IPS-NIHi11 (cell line): ENCODE results near the gene PTPRM.
A peak's percentile ranks its signal among the peaks of the same experiment; 100 is the strongest.

ENCODE experiments used
- DNase-seq: peaks from one replicate; pipeline ENCODE4 v3.0.0; 2012; ENCODE audit warnings: mixed read lengths, low spot score

PTPRM gene

DNA sequence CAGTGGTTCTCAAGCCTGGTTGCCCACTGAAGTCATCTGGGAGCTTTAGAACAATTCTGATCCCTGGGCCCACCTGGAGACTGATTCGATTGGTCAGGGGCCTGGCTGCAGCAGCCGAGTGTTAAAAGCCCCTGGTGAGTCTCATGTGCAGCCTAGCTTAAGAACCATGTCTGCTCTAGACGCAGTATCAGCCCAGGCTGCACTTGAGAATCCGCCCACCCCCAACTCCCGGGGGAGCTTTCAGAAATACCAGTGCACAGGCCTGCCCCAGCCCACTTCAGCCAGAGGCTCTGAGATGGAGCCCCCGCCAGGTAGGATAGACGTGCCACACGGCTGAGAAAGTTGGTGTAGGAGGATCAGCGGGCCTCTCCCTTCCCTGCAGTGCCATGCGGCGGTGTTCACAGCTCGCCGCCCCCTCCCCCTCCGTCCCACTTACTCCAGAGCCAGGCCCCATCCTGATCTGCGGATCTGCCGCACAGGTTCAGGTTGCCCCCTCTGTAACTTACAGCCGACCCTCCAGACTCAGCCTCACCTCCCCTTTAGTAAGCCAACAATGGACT, 833.2 kb downstream of the PTPRM start:
- DNase-seq = no peak

DNA sequence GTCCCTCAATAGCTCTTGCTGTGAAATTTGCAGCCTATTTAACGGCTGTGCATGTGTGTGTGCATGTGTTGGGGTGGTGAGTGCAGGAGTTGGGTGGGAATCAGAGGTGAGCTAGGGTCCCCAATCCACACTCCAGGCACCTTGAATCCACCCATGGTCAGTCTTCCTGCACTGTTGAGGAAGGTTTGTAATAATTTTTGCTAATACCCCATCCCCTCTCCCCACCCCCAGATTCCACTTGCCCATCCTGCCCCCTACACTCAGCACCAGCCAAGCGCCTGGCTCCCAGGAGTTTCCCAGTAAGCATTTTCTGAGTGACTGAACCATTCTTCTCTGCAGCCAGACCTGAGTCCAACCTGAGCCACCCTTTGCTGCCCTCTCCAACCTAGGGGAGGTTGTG, 833.7 kb downstream of the PTPRM start:
- DNase-seq = no peak

DNA sequence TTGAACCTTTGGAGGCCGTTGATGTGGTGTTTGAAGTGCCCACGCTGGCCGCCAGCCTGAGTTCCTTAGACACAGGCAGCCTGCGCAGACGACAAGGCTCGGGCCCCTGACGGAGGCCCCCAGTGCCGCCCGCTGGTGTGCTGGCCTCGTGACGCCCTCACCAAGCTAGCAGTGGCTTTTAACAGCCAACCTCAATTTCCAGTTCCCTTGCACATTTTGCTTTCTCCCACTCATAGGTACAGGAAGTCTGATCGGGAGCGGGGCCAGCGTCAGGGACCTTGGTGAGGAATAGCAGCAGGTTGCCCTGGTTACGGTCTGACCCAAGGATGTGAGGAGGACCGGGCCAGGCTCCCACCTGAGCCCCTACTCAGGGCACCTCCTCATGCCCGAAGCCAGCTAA, 834.5 kb downstream of the PTPRM start:
- DNase-seq = no peak

DNA sequence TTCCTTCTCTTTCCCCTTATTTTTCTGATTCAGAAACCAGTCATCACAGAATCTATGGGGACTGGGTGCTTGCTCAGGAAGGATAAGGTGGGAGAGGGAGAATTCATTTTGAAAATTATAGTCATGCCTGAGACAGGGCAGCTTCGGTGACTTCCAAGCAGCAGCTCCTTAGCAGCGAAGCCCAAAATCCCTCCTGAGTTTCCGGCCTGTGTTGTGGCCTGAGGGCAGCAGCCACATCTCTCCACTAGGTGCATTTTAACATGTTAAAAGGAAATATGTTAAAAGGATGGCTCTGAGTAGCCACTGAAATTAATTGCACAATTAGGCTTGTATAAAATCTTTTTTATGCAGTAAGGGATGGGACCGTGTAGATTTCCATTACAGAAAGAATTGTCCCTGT, 835.1 kb downstream of the PTPRM start:
- DNase-seq = peak; percentile 48

DNA sequence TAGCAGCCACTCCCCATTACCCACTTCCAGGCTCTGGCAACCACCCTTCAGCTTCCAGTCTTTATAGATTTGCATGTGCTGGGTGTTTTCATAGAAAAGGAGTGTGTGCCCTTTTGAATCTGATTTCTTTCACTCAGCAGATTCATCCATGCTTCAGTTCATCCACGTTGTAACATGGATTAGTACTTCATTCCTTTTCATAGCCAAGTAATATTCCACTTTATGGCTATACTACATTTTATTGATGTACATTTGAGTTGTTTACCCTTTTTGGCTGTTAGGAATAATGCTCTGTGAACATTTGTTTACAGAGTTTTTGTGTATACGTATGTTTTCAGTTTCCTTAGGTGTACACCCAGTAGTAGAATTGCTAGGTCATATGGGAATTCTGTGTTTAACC, 836.6 kb downstream of the PTPRM start:
- DNase-seq = no peak

DNA sequence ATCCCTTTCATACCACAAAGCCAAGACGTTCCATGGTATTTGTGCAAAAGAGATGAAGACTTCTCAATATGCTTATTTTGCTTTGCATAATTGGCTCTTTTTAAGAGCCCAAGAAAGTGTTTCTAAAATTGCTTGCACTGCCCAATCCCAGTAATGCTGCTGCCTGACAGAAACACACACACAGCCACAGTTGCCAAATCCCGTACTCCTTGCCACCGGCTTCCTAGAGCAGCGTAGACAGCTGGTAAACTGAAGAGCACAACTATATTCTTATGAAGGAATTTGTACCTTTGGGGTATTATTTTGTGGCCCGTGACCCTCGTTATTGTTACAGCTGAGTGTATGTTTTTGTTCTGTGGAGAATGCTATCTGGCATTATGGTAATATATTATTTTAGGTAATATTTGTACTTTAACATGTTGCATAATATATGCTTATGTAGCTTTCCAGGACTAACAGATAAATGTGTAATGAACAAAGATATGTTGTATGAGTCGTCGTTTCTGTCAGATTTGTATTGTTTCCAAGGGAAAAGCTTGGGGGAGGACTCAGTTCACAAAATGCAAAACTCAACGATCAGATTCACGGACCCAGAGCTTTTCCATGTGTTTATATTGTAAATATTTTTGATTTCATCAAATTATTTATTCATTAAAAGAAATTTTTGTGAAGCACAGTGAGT, 839.2 kb downstream of the PTPRM start:
- DNase-seq = no peak

DNA sequence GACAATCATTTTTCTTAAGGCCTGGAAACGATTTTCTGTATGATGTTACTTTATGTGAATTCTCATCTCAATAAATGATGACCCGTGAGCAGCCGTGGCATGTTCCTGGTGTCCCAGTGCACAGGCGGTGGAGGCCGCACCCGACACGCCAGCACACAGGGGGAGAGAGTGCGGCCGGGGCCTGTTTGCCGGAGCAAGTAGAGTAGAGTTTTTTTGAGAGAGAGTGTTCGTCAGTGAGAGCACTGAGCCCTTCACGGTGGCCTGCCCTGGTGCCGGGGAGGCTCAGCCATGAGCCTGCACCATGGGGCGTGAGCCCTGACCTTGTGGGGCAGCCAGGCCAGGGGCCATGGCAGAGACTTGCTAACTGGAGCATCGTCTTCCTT, 839.7 kb downstream of the PTPRM start:
- no peak for DNase-seq

DNA sequence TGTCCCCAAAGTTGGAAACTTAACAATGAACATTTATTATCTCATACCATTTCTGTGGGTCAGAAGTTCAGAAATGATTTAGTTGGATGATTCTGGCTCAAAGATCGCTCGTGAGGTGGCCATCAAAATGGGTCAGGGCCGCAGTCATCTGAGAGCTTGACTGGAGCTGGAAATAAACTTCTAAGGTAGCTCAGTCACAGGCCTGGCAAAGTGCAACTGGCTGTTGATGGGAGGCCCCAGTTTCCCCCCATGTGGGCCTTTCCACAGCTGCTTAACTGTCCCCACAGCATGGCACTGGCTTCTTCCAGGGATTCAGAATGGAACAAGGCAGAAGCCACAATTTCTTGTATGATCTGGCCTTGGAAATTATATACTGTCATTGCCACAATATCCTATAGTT, 842.0 kb downstream of the PTPRM start:
- no peak for DNase-seq

DNA sequence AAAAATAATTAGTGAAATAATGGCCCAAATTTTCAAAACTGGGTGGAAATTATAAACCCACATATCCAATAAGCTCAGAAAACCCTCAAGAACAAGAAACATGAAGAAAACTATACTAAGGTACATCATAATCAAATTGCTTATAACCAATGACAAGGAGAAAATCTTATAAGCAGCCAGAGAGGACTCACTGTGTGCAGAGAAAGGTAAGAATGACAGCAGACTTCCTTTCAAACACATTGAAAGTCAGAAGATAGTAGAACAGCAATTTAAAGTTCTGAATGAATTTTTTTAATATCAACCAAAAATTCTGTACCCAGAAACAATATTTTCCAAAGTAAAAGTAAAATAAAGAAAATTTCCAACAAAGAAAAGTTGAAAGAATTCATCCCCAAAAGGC, 844.4 kb downstream of the PTPRM start:
- no peak for DNase-seq

DNA sequence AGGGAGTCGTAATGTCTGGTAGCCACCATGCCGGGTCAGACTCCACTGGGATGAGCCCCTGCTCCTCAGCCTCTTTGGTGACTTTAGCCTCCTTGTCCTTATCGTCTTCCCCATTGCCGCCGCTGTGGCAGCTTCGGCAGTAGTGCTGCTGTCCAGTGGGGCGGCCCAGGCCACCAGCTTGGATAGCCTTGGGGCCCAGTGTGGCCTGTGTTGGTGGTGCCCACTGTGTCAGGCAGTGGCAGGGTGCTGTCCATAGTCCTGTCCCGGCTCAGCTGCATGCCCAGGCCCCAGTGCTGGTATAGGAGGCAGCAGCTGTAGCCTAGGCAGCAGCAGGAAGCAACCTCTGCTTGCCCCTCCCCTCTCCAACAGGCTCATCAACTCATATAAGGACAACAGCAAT, 845.0 kb downstream of the PTPRM start:
- DNase-seq = no peak

DNA sequence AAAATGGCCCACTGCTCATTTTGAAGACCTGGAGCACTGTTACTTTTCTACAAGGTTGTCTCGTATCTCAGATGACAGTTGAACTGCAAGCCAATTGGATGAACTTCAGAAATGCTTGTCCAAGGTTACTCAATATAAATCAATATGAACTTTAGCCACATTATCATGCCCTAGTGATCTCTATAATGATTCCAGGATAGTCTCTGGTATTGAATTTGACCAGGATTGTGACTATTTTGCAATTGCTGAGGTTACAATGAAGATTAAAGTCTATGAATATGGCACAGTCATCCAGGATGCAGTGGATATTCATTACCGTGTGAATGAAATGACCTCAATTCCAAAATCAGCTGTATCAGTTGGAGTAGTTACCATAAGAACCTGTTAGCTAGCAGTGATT, 846.1 kb downstream of the PTPRM start:
- no peak for DNase-seq

DNA sequence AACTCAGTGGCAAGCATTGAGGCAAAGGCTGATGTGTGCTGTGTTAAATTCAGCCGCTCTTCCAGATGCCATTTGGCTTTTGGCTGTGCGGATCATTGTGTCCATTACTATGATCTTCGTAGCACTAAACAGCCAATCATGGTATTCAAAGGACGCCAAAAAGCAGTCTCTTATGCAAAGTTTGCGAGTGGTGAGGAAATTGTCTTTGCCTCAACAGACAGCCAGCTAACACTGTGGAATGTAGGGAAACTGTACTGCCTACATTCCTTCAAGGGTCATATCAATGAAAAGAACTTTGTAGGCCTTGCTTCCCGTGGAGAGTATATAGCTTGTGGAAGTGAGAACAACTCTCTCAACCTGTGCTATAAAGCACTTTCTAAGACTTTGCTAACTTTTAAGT, 846.6 kb downstream of the PTPRM start:
- DNase-seq = no peak

DNA sequence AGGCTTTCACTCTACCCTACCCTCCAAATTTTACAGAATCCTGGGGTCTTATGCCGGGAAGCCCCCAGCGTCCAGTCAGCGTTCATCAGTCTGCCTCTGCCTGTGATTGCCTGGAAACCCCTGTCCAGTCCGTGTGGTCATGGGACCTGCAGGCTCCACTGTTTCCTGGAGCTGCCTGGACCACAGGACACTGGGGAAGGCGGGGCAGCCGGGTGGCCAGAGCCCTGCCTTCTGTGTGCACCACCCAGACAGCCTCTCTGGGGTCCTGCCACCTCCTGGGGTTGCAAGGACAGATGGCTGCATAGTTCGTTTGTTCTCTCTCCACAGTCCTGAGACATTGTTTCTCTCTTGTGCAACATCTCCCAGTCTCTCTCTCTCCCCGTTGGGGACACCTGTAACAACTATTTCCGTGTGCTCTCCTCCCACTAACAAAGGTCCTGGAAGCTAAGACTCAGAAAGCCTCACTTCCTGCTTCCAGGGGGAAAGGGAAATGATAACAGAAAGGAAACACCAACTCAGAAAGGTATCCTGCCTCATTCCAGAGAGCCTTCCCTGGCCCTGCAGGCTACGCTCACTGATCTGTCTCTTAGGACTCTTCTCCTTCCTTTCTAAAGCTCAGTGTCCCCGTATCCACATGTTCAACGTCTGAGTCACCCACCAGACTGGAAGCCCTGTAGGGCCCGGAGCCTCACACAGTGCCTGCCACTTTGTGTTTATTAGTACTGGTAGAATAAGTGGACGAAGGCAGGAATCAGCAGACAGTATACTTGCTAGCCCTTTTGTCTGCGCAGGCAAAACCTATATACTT, 849.3 kb downstream of the PTPRM start:
- no peak for DNase-seq

DNA sequence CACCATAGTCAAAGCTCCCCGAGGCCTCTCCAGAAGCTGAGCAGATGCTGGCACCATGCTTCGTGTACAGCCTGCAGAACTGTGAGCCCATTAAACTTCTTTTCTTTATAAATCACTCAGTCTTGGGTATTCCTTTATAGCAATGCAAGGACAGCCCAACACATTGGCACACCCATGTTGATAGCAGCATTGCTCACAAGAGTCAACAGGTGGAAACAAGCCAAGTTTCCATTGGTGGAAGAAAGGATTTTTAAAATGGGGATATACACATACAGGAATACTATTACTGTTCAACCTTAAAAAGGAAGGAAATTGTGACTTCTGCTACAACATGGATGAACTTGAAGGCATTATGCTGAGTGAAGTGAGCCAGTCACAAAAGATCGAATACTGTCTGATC, 855.3 kb downstream of the PTPRM start:
- no peak for DNase-seq

DNA sequence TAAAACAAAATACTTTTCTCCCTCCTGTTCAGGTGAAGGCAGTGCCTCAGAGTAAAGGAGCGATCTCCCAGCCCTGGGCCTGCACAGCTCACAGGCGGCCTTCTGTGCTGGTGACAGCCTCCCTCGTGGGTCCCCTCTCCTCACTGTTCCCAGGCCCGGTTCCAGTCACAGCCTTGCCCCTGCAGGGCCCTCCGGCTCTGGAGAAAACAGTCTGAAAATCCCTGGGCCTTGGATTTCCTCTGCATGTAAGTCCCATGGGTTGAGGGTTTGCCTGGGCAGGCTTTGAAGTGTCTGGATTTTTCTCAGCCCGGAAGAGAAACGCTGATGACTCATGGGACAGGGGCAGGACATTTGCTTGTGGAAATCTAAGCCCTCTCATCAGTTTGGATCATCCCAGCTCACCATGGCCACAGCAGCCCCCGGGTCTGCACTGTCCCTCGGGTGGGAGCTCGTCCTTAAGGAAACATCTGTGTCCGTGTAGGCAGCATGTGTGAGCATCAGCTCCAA, 856.0 kb downstream of the PTPRM start:
- DNase-seq = no peak

DNA sequence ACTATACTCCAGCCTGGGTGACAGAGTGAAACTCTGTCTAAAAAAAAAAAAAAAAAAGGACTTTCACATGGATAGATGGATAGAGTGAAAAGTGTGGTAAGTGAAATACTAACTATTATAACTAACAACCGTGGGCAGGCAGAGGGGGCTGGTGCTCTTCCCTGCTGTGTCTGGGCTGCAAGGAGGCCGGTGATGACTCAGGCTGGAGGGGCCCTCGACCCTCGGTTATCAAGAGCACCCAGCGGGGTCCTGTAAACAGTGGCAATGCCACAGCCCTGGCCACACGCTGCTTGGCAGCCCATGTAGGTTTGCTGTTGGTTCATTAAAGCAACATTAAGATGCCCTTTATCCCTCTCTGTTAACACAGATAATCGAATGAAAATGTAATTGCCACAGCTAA, 857.4 kb downstream of the PTPRM start:
- no peak for DNase-seq

DNA sequence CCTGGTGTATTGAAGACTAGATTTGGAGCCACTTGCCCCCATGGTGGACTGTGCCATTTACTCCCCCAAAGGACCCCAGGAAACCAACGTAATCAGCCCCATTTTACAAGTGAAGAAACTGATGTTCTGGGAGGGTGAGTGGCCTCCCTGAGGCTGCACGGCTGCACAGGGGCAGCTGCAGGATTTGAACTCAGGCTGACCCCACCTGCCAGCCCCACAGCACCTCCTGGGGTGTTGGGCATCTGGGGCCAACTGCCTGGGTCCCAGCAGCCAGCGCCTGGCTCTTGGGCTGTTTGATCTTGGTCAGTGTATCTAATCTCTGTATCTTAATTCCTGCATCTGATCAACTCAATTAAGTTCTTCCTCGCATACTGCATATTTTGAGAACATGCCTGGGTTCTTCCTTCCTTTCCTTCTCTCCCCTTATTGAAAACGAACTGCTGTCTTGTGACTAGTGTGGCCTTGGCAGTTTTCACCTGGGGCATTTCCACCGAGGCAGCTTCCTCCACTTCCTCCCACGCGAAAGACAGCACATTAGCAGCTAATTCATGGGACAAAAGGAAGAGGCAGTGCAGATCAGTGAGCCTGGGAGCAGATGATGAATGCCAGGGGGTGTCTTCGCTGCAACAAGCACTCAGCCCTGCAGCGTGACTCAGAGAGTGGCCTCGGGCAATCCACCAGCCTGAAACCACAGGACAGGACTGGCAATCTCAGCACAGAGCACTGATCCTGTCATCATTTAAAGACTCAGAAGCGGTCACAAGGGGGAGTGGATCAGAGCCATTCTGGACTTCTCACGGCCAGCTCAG, 858.0 kb downstream of the PTPRM start:
- no peak for DNase-seq

DNA sequence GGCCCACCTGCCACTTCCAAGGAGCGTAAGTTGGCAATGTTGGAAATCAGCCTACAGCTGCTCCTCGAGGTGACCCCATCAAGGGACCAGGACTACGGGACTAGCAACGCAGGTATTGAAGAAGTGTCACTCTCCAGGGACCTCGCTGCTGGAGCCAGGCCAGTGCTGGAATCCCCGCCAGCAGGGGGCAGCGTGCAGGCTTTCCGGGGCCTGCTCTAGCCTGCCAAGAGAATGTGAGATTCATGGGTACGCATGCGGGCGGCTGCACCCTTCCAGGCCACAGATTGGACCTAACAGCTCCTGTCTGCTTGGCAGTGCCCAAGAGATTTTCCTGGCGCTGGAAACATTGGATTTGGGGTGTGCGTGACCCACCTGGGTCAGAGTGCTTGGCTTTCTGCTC, 859.3 kb downstream of the PTPRM start:
- peak; percentile 60 for DNase-seq

DNA sequence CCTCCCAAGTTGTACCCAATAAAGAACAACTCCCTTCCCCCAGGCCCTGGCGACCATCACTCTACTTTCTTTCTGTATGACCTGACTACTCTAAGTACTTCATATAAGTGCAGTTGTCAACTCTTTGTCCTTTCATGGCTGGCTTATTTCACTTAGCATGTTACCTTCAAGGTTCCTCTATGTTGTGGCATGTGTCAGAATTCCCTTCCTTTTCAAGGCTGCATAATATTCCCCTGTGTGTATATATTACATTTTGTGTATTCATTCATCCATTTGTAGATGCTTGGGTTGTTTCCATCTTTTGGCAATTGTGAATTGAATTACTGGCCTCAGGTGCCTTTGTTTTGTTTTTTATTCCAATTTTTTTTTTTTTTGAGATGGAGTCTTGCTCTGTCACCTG, 860.2 kb downstream of the PTPRM start:
- no peak for DNase-seq

DNA sequence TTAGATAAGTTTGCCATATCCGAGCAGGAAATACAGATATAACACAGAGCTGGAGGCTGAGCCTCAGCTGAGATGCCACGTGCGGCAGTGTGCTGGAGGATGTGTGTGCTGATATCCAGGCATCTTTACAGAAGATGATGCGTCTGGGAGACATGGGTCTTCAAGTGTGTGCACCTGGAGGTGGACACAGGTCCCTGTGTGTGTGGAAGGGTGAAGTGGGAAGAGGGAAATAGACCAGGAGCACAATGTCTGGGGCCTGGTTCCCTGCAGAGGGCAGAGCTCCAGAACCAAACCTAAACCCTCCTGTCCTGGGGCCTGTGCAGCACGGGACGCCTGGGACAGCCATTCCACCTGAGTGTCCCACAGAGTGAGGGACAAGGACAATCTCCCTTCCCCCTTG, 861.8 kb downstream of the PTPRM start:
- no peak for DNase-seq

DNA sequence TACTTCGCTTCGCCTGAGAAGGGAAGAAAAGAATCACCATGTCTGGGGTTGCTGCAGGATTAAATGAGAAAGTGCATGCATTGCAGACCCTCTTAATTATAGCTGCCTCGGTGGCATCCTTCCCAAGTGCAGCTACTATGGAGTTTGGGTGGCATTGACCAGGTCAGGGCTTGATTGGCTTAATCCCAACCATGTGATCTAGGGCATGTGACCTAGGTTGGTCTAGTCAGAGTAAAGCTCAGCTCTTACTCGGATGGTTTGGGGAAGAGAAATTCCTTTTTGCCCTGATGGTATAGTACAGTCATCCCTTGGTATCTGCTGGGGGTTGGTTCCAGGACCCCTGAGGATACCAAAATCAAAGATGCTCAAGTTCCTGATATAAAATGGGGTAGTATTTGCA, 863.9 kb downstream of the PTPRM start:
- no peak for DNase-seq

DNA sequence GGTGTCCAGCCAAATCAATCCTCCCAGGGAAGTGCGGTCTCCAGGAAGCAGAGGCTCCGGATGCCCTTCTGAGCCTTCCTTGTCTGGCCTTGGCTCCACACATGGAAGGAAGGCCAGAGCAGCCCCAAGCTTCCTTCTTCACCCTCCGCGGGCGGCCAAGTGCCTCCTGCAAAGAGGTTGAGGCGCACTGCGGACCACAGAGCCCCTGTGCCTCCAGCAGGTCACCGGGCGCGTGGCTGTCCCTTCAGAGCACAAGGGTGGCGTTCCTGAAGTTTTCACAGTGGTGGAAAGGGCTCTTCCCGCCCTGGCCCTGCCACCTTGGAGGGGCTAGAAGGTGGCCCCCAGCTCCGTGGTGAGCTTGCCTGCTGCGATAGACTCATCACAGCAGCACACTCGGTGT, 866.2 kb downstream of the PTPRM start:
- DNase-seq = no peak

DNA sequence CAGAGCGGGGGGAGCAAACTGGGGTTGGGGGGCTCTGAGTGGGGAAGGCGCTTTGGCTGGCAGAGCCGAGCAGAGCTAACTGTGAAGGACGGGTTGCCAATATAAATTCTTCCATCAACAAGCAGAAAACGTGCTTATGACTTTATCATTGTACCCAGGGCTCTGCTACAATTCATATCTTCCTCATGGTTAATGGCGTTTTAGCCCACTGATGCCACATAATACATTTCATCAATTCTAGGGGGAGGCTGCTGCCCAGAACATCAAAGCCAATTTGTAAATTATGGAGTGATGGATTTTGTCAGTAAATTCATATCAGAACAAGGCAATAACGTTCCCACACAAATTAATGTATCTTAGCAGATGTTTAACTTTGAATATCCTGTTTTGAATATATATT, 866.7 kb downstream of the PTPRM start:
- no peak for DNase-seq
